ENCODE measurements around the gene RCCD1.

Gene RCCD1

DNA sequence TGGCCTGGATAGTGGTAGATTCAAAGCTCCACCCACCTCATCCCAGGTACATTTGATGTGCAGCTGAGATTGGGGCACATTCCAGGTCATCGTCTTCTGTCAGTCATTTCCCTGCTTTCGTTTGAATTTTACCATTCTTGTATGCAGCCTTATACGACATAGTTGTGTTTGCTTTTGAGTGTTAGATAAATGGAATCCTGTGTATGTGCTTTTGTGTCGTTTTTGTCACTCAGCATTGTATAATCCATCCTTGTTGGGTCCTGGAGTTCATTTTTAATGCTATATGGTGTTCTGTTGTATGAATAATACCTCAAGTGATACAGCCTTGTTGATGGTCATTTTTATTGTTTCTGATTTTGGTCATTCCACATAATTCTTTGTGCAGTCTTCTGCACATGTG, 7.3 kb downstream of the RCCD1 start:
- in situ Hi-C loops (cut with MboI; ENCODE audit: low sequenced_read_pairs): no loop called here

GRCh38 chr15:90966262-90966661, 11.6 kb downstream of the RCCD1 start:
- in situ Hi-C loops (cut with MboI; ENCODE audit: low sequenced_read_pairs): no loop called here

- in situ Hi-C loops (cut with MboI; ENCODE audit: low sequenced_read_pairs): no loop called here
Observed at GRCh38 chr15:90967206-90967605, 12.5 kb downstream of the RCCD1 start.

GRCh38 chr15:90968434-90968833, 13.8 kb downstream of the RCCD1 start:
- in situ Hi-C loops (cut with MboI; ENCODE audit: low sequenced_read_pairs): no loop called here

DNA sequence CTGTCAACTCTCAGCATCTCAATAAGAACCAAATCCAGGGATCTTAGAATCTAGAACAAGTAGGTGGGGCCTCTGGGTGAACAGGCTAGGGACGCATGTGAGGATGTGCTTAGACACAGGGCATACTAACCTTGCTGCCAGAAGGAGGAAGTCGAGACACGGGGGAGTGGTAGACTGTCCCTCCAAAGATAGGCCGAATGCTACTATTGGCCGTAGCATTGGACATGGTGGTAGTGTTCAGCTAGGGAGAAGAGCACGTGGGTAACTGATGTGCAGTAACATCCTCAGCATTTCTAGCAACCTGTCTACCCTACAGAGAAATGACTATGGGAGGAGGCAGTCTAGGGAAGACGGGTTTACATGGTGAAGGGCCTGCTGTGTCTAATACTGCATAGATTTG, 15.6 kb downstream of the RCCD1 start:
- in situ Hi-C loops (cut with MboI; ENCODE audit: low sequenced_read_pairs): no loop called here

GRCh38 chr15:90972133-90972532, 17.4 kb downstream of the RCCD1 start:
- in situ Hi-C loops (cut with MboI; ENCODE audit: low sequenced_read_pairs): no loop called here

DNA sequence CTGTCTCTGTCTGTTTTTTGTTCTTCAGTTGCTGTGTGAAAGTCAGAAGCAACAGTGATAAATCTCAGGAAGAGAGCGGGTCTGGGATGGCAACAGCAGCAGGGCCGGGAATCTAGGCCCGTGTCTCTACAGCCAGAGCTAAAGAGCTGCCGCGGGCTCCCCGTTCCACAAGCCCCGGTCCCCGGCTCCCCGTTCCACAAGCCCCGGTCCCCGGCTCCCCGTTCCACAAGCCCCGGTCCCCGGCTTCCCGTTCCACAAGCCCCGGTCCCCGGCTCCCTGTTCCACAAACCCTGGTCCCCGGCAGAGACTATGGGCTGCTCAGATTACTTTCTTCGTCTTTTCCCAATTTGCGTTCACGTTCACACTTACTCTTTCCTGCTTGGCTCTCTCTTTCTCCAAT, 19.5 kb downstream of the RCCD1 start:
- in situ Hi-C loops (cut with MboI; ENCODE audit: low sequenced_read_pairs): no loop called here

DNA sequence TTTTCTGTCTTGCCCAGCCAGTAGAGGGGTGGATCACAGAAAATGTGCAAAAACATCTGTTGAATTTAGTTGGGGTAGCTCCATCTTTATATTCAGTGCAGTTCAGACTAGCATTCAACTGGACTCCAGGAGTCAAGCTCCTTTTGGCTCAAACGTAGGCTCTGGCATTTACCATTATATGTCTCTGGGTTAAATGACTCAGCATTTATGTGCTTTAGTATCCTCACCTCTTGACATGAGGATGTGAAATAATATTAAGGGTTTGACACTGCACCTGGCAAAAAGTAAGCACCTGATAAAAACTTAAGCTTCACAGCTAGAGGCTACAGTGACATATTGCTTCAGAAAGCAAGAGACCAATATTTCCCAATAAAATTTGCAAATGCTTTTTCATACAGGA, 24.9 kb downstream of the RCCD1 start:
- in situ Hi-C loops (cut with MboI; ENCODE audit: low sequenced_read_pairs): no loop called here

DNA sequence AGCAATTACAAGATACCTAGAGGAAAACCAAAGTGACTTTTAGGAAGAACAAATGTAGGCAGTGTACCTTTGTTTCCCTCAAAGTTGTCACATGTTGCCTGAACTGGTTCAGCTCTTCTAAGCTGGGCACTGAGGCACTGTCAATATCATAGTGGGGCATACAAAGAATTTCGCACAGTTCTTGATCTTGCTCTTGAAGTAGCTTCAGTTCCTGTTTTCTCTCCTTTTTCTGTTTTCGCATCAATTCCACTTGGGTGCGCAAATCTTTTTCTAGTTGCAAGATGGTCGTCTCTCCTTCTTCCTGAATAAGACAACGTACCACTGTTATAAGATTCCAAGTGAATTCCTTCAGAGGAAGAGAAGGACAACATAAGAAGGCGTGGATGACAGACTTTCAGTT, 27.0 kb downstream of the RCCD1 start:
- in situ Hi-C loops (cut with MboI; ENCODE audit: low sequenced_read_pairs): no loop called here

DNA sequence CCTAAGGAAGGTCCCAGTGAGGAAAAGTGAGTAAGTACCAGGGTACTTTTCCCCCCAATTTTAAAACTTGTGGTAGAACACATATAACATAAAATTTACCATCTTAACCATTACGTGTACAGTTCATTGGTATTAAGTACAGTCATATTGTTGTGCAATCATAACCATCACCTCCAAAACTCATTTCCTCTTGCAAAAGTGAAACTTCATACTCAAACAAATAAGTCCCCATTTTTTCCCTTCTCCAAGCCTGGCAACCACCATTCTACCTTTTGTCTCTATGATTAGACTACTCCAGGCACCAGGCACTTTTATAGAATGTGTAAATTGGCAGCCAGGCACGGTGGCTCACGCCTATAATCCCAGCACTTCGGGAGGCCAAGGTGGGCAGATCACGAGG, 27.5 kb downstream of the RCCD1 start:
- in situ Hi-C loops (cut with MboI; ENCODE audit: low sequenced_read_pairs): no loop called here

DNA sequence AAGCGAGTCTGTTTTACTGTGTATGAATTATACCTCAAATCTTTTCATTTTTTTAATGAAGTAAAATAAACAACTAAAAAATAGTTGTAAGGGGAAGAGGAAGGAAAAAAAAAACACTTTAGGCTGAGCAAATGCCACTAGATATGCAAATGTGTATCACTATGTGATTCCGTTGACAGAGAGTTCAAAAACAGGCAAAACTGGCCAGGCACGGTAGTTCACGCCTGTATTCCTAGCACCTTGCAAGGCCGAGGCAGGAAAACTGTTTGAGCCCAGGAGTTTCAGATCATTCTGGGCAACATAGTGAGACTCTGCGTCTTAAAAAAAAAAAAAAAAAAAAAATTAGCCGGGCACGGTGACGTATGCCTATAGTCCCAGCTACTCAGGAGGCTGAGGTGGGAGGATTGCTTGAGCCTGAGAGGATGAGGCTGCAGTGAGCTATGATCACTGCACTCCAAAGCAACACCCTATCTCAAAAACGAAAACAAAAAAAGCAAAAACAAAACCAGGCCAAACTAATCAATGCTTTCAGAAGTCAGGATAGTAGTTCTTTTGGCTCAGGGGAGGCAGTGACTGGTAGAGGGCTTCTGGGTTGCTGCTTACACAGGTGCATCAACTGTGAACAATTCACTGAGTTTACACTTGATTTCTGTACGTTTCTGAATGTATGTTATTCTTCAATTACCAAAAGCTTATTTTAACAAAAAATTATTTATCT, 32.3 kb downstream of the RCCD1 start:
- in situ Hi-C loops (cut with MboI; ENCODE audit: low sequenced_read_pairs): no loop called here

- in situ Hi-C loops (cut with MboI; ENCODE audit: low sequenced_read_pairs): no loop called here
Observed at GRCh38 chr15:90987561-90988141, 33.0 kb downstream of the RCCD1 start.

GRCh38 chr15:90988296-90988695, 33.6 kb downstream of the RCCD1 start:
- in situ Hi-C loops (cut with MboI; ENCODE audit: low sequenced_read_pairs): no loop called here

DNA sequence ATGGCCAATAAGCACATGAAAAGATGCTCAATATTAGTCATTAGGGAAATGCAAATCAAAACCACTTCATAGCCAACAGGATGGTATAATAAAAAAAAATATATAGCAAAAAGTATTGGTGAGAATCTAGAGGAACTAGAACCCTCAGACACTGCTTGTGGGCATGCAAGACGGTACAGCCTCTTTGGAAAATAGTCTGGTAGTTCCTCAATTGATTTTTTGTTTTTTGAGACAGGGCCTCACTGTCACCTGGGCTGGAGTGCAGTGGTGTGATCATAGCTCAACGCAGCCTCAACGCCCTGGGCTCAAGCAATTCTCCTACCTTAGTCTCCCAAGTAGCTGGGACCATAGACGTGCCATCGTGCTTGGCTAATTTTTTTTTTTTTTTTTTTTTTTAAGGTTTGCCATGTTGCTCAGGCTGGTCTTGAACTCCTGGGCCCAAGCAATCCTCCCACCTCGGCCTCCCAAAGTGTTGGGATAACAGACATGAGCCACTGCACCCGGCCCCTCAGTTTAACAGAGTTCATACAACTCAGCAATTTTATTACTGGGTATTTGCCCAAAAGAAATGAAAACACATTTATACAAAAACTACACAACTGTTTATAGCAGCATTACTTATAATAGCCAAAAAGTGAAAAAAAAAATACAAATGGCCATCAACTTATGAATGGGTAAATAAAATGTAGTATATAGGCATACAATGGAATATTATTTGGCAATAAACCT, 34.5 kb downstream of the RCCD1 start:
- in situ Hi-C loops (cut with MboI; ENCODE audit: low sequenced_read_pairs): no loop called here

DNA sequence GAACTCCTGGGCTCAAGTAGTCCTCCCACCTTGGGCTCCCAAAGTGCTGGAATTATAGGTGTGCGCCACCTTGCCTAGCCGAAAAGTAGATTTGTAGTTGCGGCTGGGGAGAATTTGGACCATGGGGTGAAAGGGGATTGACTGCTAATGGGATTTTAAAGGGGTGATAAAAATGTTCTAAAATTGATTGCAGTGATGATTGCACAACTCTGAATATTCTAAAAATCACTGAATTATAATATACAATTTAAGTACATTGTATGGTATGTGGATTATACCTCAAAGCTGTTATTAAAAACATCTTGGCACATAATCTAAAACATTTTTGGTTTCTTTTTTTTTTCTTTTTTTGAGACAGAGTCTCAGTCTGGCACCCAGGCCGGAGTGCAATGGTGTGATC, 35.8 kb downstream of the RCCD1 start:
- in situ Hi-C loops (cut with MboI; ENCODE audit: low sequenced_read_pairs): no loop called here

DNA sequence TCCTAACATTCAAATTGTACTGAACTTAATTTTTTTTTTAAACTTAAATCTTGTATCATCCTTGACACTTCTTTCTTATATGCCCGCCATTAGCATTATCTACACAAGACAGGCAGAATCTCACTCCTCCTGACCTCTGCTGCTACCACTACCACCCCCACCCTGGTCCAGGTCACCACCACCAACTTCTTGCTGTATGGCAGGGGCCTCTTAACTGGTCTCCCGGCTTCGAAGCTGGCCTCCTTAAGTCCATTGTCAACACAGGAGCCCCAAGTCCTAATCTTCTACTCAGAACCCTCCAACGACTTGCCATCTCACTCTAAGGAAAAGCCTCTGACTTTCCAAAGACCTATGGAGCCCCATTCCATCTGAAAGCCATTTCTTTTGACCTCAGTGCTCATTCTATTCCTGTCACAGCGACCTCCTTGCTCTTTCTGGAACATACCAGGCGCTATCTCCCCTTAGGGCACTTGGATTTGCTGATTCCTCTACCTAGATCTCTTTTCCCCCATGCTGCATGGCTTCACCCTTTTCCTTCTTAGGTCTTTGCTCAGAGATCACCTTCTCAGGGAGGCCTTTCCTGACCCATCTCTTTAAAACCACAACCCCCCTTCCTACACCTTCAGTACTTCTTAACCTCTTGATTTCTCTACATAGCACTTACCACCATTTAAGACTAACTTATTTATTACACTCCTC, 37.1 kb downstream of the RCCD1 start:
- in situ Hi-C loops (cut with MboI; ENCODE audit: low sequenced_read_pairs): no loop called here

DNA sequence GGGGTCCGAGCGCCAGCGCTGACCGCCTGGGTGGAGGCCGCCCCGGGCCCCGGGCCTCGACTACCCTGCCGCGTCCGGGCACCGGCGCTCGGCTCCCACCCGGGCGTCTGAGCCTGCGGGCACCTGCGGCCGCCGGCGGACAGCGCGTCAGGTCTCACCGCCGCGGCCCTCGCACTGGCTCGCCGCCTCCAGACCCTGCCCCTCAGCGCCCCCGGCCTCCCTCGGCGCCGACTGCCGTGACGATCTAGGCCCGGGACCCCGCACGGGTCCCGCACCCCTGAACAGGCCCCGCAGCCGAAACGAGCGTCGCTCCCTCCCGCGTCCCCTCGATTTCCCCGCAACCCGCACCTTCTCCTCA, 39.4 kb downstream of the RCCD1 start:
- in situ Hi-C loops (cut with MboI; ENCODE audit: low sequenced_read_pairs): no loop called here

GRCh38 chr15:90994417-90995311, 40.0 kb downstream of the RCCD1 start, which contains the start of gene PRC1:
Gene PRC1, minus strand, starts transcription at chr15:90994535. Its CDS starts 118 bp downstream, at chr15:90994417.
- in situ Hi-C loops (cut with MboI; ENCODE audit: low sequenced_read_pairs): no loop called here

- in situ Hi-C loops (cut with MboI; ENCODE audit: low sequenced_read_pairs): no loop called here
Observed at GRCh38 chr15:90998737-90999136, 44.1 kb downstream of the RCCD1 start.

GRCh38 chr15:91001209-91001608, 46.5 kb downstream of the RCCD1 start:
- in situ Hi-C loops (cut with MboI; ENCODE audit: low sequenced_read_pairs): no loop called here

GRCh38 chr15:91007266-91007665, 52.6 kb downstream of the RCCD1 start:
- in situ Hi-C loops (cut with MboI; ENCODE audit: low sequenced_read_pairs): no loop called here

Measured in hTERT RPE-1 (cell line).